ENCODE data around the gene TBC1D10A. TPM values are rescaled to one million over a fixed set of nuclear protein-coding genes. Genes with fewer than 3 reads are reported as not detected.

The TBC1D10A gene
- total RNA-seq, 1 experiment from 2014 or later: 12.2 TPM

DNA sequence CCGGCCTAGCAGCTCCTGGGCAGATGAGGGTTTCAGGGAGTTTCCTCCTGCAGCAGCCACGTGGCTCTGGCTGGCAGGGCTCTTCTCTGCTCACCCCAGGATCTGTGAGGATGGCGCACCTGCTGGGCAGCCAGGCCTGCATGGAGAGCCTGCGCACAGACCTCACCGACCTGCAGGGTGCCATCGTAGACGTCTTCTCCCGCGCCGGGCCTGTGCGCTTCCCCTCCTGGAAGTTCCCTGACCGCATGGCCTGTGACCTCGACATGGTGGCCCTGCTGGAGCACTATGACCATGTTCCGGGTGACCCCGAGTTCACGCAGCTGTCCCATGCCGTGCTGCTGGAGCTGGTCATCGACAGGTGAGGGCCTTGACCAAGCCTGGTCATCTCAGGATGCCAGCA lies 39.1 kb upstream of the TBC1D10A start:
- no peaks in the 10 kb centered on the region for H3K9me3 ChIP-seq
- no peak overlapping the region for H3K4me3 Mint-ChIP-seq (ENCODE audit: unreplicated experiment)
- H3K9me3 Mint-ChIP-seq (ENCODE audit: unreplicated experiment): no peaks in the 10 kb centered on the region
- peaks cover 5% of the 10 kb centered on the region for H3K4me1 Mint-ChIP-seq (ENCODE audit: low read depth, unreplicated experiment)
- H3K4me1 ChIP-seq: no peaks in the 10 kb centered on the region
- TF ChIP-seq CTCF (IDR thresholded peaks at IDR 0.05; ENCODE audit: insufficient read depth in 1 of 2, low read depth in 1 of 2, low read length in 1 of 2, severe bottlenecking in 1 of 2, unreplicated experiment in 1 of 2): no peak
- CTCF ChIA-PET: no interaction called here
- no peak for DNase-seq
- H3K4me3 ChIP-seq (ENCODE audit: low read depth, low read length): no peak overlapping the region
- H3K27ac Mint-ChIP-seq (ENCODE audit: unreplicated experiment): no peak overlapping the region
- intact Hi-C loops (cut with micrococcal nuclease; ENCODE audit: unreplicated experiment): no loop called here
- H3K36me3 Mint-ChIP-seq (ENCODE audit: insufficient read depth, unreplicated experiment): peaks cover 6% of the 10 kb centered on the region
- no peaks in the 10 kb centered on the region; the same call in 1 of the 2 replicates for H3K36me3 ChIP-seq (ENCODE audit: control insufficient read depth, insufficient read depth, low read length)
- H3K27me3 Mint-ChIP-seq (ENCODE audit: insufficient read depth, unreplicated experiment): no peaks in the 10 kb centered on the region
- BruUV-seq (replicated peaks): no TSS peak
- H3K27me3 ChIP-seq (replicated peaks; ENCODE audit: control insufficient read depth, insufficient read depth, low read length): no peaks in the 10 kb centered on the region
- POLR2A ChIA-PET: no interaction called here

DNA sequence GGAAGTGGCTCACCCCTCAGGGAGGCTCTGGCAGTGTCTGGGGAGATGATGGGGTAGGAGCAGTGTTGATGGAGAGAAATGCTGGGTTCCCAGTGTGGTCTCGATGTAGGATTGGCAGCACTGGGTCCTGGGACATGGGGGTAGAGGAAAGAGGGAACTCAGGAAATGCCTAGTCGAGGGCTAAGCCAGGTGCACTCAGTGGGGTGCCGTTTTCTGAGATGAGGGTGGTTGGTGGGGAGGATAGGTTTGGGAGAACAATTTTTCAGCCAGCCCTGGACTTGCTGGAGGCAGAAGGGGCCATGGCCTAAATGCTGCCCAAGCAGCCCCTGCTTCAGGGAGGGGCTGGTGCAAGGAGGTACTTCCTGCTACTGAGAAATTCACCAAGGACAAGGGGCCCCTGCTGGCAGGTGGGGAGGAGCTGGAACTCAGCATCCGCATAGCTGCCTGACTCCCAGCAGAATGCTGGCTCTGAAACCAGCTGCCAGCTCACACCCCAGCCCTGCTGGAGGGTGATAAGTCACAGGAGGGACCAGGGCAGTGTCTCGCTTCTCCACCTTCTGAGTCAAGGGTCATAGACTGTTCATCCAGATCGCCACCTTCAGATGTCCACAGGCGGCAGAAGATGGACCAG lies 36.0 kb upstream of the TBC1D10A start:
- intact Hi-C loops (cut with micrococcal nuclease; ENCODE audit: unreplicated experiment): no loop called here
- CTCF ChIA-PET: interaction anchor here (0.7 kb wide), 1 partner anchor 64 kb away, joined by 5 read pairs; no protein-coding TSS in a partner anchor
- H3K27ac Mint-ChIP-seq (ENCODE audit: unreplicated experiment): no peak overlapping the region
- H3K4me3 Mint-ChIP-seq (ENCODE audit: unreplicated experiment): no peak overlapping the region
- no peaks in the 10 kb centered on the region for H3K36me3 ChIP-seq (ENCODE audit: control insufficient read depth, insufficient read depth, low read length)
- no peak for DNase-seq
- BruUV-seq (replicated peaks): no TSS peak
- H3K9me3 ChIP-seq: no peaks in the 10 kb centered on the region
- no peaks in the 10 kb centered on the region for H3K4me1 ChIP-seq
- peaks cover 10% of the 10 kb centered on the region for H3K4me1 Mint-ChIP-seq (ENCODE audit: low read depth, unreplicated experiment)
- H3K27me3 Mint-ChIP-seq (ENCODE audit: insufficient read depth, unreplicated experiment): no peaks in the 10 kb centered on the region
- TF ChIP-seq CTCF (IDR thresholded peaks at IDR 0.05; ENCODE audit: insufficient read depth in 1 of 2, low read depth in 1 of 2, low read length in 1 of 2, severe bottlenecking in 1 of 2, unreplicated experiment in 1 of 2): no peak
- POLR2A ChIA-PET: no interaction called here
- H3K36me3 Mint-ChIP-seq (ENCODE audit: insufficient read depth, unreplicated experiment): peaks cover 9% of the 10 kb centered on the region
- H3K9me3 Mint-ChIP-seq (ENCODE audit: unreplicated experiment): no peaks in the 10 kb centered on the region
- no peaks in the 10 kb centered on the region for H3K27me3 ChIP-seq (replicated peaks; ENCODE audit: control insufficient read depth, insufficient read depth, low read length)
- H3K4me3 ChIP-seq (ENCODE audit: low read depth, low read length): no peak overlapping the region

DNA sequence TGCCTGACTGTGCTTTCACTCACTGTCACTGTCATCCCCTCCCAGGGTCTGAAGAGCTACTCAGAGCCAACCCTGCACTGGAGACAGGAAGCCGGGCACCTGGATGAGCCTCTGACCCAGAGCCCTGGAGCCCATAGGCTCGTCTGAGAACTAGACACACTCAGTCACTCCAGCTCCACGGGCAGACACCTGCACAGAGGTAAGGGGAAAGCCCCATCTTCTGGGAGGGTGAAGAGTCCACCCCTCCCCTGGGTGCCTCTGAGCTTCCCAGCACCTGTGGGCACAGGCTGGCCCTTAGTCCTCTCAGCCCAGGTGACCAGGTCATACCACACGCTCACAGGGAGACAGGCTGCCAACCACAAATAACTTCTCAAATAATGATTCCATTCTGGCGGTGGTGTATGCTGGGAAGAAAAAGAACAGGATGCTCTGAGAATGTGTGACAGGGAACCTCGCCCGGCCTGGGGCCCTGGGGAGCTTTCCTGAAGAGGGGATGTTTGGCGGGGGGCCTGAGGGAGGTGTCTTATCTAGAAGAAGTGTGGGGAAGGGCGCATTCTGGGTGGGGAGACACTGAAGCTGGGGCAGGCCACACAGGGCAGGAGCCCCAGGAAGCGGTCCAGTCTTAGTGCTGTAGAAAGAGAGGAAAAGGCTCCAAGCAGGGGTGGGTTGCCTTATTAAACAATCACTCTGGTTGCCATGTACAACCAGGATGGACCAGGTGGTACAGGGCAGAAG lies 35.3 kb upstream of the TBC1D10A start:
- BruUV-seq (replicated peaks): no TSS peak
- Mint-ChIP-seq H3K4me1 (ENCODE audit: low read depth, unreplicated experiment) (peaks cover 10% of the 10 kb centered on the region), H3K27ac (ENCODE audit: unreplicated experiment) (no peak overlapping the region), H3K27me3 (ENCODE audit: insufficient read depth, unreplicated experiment) (no peaks in the 10 kb centered on the region), H3K4me3 (ENCODE audit: unreplicated experiment) (no peak overlapping the region), H3K9me3 (ENCODE audit: unreplicated experiment) (no peaks in the 10 kb centered on the region), H3K36me3 (ENCODE audit: insufficient read depth, unreplicated experiment) (peaks cover 15% of the 10 kb centered on the region)
- no peak for DNase-seq
- Histone ChIP-seq H3K36me3 (ENCODE audit: control insufficient read depth, insufficient read depth, low read length) (no peaks in the 10 kb centered on the region), H3K9me3 (no peaks in the 10 kb centered on the region), H3K4me3 (ENCODE audit: low read depth, low read length) (no peak overlapping the region), H3K4me1 (no peaks in the 10 kb centered on the region), H3K27me3 (replicated peaks; ENCODE audit: control insufficient read depth, insufficient read depth, low read length) (no peaks in the 10 kb centered on the region)
- ChIA-PET POLR2A (no interaction called here), CTCF (no interaction called here)
- no peak for TF ChIP-seq CTCF (IDR thresholded peaks at IDR 0.05; ENCODE audit: insufficient read depth in 1 of 2, low read depth in 1 of 2, low read length in 1 of 2, severe bottlenecking in 1 of 2, unreplicated experiment in 1 of 2)
- intact Hi-C loops (cut with micrococcal nuclease; ENCODE audit: unreplicated experiment): no loop called here

All from Caco-2 (cell line).